ENCODE measurements around the gene PKIB. TPM values are rescaled to one million over a fixed set of nuclear protein-coding genes. Genes with fewer than 3 reads are reported as not detected.

PKIB gene
- total and polyA plus RNA-seq, 2 of the 4 experiments (the other 2 are of a cell fraction) = 6.3 to 13.1 TPM

GRCh38 chr6:122712448-122713137 lies 102.4 kb downstream of the PKIB start:
- Histone ChIP-seq H3K14ac (replicated peaks; ENCODE audit: low read depth, low read length) (no peak overlapping the region), H3K4me3 (ENCODE audit: insufficient read depth, low read depth, low read length) (no peak overlapping the region), H2BK5ac (ENCODE audit: low read depth, low read length, poor library complexity, severe bottlenecking) (no peak overlapping the region), H3K4me1 (ENCODE audit: control insufficient read depth, insufficient read depth, low read length) (peaks cover 2% of the 10 kb centered on the region; the same call in 1 of the 2 replicates), H2AFZ (replicated peaks; ENCODE audit: low read length, poor library complexity) (no peak overlapping the region), H4K20me1 (ENCODE audit: insufficient read depth, low read length) (no peaks in the 10 kb centered on the region), H3K27ac (ENCODE audit: insufficient read depth, low read length) (no peak overlapping the region), H2BK15ac (ENCODE audit: low read depth, low read length) (no peak overlapping the region), H3K4ac (ENCODE audit: low read depth, low read length) (no peak overlapping the region), H4K5ac (ENCODE audit: low read depth, low read length) (no peak overlapping the region), H3K79me1 (ENCODE audit: low read depth in 1 of 2, low read length in 2 of 2) (no peaks in the 10 kb centered on the region), H3K36me3 (ENCODE audit: control insufficient read depth, insufficient read depth, low read length) (no peaks in the 10 kb centered on the region), H2BK120ac (ENCODE audit: low read depth, low read length) (no peak overlapping the region), H3K18ac (ENCODE audit: low read depth, low read length) (no peak overlapping the region), H3K56ac (ENCODE audit: extremely low read depth, insufficient read depth, low read length) (no peak overlapping the region), H2AK5ac (ENCODE audit: low read depth, low read length) (no peak overlapping the region), H4K91ac (ENCODE audit: insufficient read depth, low read depth, low read length) (no peak overlapping the region), H2AK9ac (replicated peaks; ENCODE audit: low read depth, low read length, poor library complexity) (no peak overlapping the region), H3K9me1 (ENCODE audit: insufficient read depth, low read length) (no peaks in the 10 kb centered on the region), H3K9ac (ENCODE audit: low read depth, low read length) (no peak overlapping the region), H3K4me2 (ENCODE audit: low read depth, low read length) (peak overlapping the region; percentile 42), H3K9me3 (ENCODE audit: control insufficient read depth, insufficient read depth, low read length) (no peaks in the 10 kb centered on the region), H2BK20ac (ENCODE audit: low read depth, low read length) (no peak overlapping the region), H3K27me3 (ENCODE audit: control insufficient read depth, insufficient read depth, low read length) (no peaks in the 10 kb centered on the region), H4K8ac (ENCODE audit: low read depth in 2 of 2, low read length in 2 of 2) (no peak overlapping the region), H3K23ac (ENCODE audit: low read depth, low read length) (no peak overlapping the region)
- CTCF ChIA-PET = interaction anchor here (1.5 kb wide), 1 partner anchor 127 kb away, joined by 4 read pairs; no protein-coding TSS in a partner anchor
- peak; percentile 62 for DNase-seq
- in situ Hi-C loops (cut with MboI; ENCODE audit: low sequenced_read_pairs) = no loop called here
- no CpG with 5 or more reads among the region's 3 CpGs for WGBS, 2 experiments (ENCODE audit: extremely low coverage in 2 of 2, insufficient read length in 1 of 2)
- ATAC-seq (ENCODE audit: low read depth) = peak; percentile 65
- POLR2A ChIA-PET (ENCODE audit: unreplicated experiment) = no interaction called here
- TF ChIP-seq ELK1 (IDR thresholded peaks at IDR 0.05; ENCODE audit: borderline replicate concordance, low read depth, low read length) (no peak), CEBPB (IDR thresholded peaks at IDR 0.05; ENCODE audit: low read depth, low read length) (peak; percentile 10; the same call in 1 of the 2 replicates), MAFK (IDR thresholded peaks at IDR 0.05; ENCODE audit: low read depth, low read length) (peak; percentile 24; the same call in 1 of the 2 replicates)
- dilution Hi-C loops (cut with HindIII; ENCODE audit: low sequenced_read_pairs, unreplicated experiment) = no loop called here
- intact Hi-C loops (cut with micrococcal nuclease) = no loop called here
- BruUV-seq (replicated peaks) = no TSS peak

Measured in IMR-90 (cell line).